Neutrophil (primary cell): ENCODE results near the gene BSG.

ENCODE experiments used
- H3K27ac ChIP-seq: fragments of 200-600 bp; sonication (generic); 2 replicates; pipeline ENCODE4 v1.5.1; 2016; ENCODE audit warnings: mild to moderate bottlenecking, moderate library complexity
- H3K27me3 ChIP-seq: fragments of 200-600 bp; sonication (generic); 2 replicates; pipeline ENCODE4 v1.6.0; 2016; ENCODE audit warnings: mild to moderate bottlenecking
- H3K36me3 ChIP-seq: fragments of 200-600 bp; sonication (generic); 2 replicates; pipeline ENCODE4 v1.5.1; 2017
- H3K4me1 ChIP-seq, 2 experiments: fragments of 200-600 bp in 1 of 2; sonication (generic) in 1 of 2; 1 replicate in 1 of 2; 2 replicates in 1 of 2; pipeline versions ENCODE4 v1.5.1 to v1.6.1; 2013 to 2016; ENCODE audit warnings: low read depth in 1 of 2, low read length in 1 of 2, mild to moderate bottlenecking in 1 of 2, moderate library complexity in 1 of 2; ENCODE audit not compliant: control insufficient read depth in 1 of 2, insufficient read depth in 1 of 2
- H3K4me3 ChIP-seq, 2 experiments: fragments of 200-600 bp in 1 of 2; sonication (generic) in 1 of 2; 1 replicate in 1 of 2; 2 replicates in 1 of 2; pipeline ENCODE4 v1.5.1; 2013 to 2016; ENCODE audit warnings: low read depth in 1 of 2, low read length in 1 of 2, mild to moderate bottlenecking in 1 of 2, moderate library complexity in 1 of 2
- H3K9me3 ChIP-seq: fragments of 200-600 bp; sonication (generic); 2 replicates; pipeline ENCODE4 v1.5.1; 2016
- CTCF ChIP-seq: fragments of 200-600 bp; sonication (generic); IDR thresholded peaks from 2 replicates; pipeline ENCODE4 v1.5.1; 2016; ENCODE audit warnings: antibody characterized with exemption

Gene BSG

DNA sequence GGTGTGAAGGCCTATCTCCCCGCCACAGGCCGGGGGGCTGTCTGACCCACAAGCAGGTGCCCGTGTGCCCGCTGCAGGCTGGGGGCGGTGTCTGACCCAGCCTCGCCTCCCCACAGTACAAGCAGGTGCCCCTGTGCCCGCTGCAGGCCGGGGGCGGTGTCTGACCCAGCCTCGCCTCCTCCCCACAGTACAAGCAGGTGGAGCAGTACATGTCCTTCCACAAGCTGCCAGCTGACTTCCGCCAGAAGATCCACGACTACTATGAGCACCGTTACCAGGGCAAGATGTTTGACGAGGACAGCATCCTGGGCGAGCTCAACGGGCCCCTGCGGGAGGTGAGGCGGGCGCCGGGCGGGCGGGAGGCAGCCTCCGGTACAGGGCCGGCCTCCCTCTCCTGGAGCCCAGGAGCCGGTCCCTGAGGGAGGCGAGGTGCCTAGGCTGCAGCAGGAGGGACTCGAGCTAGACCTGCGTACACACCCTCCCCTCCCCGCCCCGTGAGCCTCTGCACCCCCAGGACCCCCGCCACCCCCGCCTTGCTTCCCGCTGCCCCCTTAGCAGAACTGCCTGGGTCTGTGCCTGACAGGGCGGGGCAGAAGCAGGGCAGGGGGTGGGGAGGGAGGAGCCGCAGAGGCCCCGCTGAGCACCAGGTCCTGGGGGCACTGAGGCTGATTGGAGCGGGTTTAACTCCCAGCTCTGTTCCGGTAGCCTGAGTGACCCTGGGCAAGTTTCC is 37.8 kb downstream of the BSG start:
- Histone ChIP-seq H3K27ac (no peak overlapping the region), H3K9me3 (no peaks in the 10 kb centered on the region), H3K4me1 (peaks cover 0 to 5% of the 10 kb centered on the region in 2 experiments), H3K4me3 (no peak overlapping the region), H3K36me3 (no peaks in the 10 kb centered on the region), H3K27me3 (peaks cover 66% of the 10 kb centered on the region)
- TF ChIP-seq CTCF: no peak

DNA sequence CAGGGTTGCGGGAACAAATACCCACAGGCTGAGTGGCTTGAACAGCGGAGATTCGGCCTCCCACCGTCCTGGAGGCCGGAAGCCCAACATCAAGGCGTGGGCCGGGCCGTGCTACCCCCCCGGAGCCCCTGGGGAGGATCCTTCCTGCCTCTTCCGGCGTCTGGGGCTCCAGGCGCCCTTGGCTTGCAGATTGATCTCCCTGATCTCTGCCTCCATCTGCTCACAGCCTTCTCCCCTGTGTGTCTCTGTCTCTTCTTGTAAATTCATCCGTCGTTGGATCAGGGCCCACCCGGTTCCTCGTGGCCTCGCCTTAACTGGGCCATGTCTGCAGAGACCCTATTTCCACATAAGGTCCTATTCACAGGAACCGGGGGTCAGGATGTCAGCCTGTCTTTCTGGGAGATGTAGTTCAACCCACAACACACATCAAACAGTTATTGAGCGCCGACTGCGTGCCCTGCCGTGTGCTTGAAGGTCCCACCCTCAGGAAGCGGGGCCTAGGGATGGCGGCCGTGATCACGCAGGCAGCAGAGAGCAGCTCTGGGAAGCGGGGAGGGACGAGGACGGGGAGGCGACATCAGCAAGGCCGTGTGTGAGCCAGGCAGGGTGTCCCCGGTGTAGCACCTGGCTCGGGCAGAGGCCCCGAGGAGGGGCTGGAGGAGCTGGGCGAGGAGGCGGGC is 38.5 kb downstream of the BSG start:
- TF ChIP-seq CTCF: no peak
- no peak overlapping the region for H3K27ac ChIP-seq
- no peaks in the 10 kb centered on the region for H3K9me3 ChIP-seq
- no peak overlapping the region for H3K4me3 ChIP-seq
- H3K36me3 ChIP-seq: no peaks in the 10 kb centered on the region
- H3K27me3 ChIP-seq: peaks cover 72% of the 10 kb centered on the region
- peaks cover 0 to 5% of the 10 kb centered on the region in 2 experiments for H3K4me1 ChIP-seq

DNA sequence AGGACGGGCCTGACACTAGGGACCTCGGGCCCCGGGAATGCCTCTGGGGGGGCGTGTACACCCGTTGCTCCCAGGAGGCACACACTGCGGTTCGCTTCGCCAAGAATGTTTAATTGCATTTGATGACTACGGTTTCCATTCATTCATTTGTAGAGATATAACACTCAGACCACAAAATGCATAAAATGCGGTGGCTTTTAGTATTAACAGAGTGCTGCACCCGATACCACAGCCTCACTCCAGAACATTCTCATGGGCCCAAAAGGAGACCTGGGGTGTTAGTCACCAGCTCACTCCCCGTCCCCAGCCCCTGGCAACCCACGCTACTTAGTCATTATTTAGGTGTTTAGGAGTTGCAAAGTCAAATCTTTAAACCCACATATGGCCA is 39.1 kb downstream of the BSG start:
- no peak for TF ChIP-seq CTCF
- Histone ChIP-seq H3K4me1 (peaks cover 0 to 5% of the 10 kb centered on the region in 2 experiments), H3K27me3 (peaks cover 76% of the 10 kb centered on the region), H3K27ac (no peak overlapping the region), H3K4me3 (no peak overlapping the region), H3K36me3 (no peaks in the 10 kb centered on the region), H3K9me3 (no peaks in the 10 kb centered on the region)

- H3K4me3 ChIP-seq: no peak overlapping the region
- H3K4me1 ChIP-seq: peaks cover 0 to 5% of the 10 kb centered on the region in 2 experiments
- peaks cover 85% of the 10 kb centered on the region for H3K27me3 ChIP-seq
- H3K9me3 ChIP-seq: no peaks in the 10 kb centered on the region
- H3K27ac ChIP-seq: no peak overlapping the region
- H3K36me3 ChIP-seq: peaks cover 12% of the 10 kb centered on the region
- no peak for TF ChIP-seq CTCF
Measured at GRCh38 chr19:612941-613340, 40.5 kb downstream of the BSG start.

DNA sequence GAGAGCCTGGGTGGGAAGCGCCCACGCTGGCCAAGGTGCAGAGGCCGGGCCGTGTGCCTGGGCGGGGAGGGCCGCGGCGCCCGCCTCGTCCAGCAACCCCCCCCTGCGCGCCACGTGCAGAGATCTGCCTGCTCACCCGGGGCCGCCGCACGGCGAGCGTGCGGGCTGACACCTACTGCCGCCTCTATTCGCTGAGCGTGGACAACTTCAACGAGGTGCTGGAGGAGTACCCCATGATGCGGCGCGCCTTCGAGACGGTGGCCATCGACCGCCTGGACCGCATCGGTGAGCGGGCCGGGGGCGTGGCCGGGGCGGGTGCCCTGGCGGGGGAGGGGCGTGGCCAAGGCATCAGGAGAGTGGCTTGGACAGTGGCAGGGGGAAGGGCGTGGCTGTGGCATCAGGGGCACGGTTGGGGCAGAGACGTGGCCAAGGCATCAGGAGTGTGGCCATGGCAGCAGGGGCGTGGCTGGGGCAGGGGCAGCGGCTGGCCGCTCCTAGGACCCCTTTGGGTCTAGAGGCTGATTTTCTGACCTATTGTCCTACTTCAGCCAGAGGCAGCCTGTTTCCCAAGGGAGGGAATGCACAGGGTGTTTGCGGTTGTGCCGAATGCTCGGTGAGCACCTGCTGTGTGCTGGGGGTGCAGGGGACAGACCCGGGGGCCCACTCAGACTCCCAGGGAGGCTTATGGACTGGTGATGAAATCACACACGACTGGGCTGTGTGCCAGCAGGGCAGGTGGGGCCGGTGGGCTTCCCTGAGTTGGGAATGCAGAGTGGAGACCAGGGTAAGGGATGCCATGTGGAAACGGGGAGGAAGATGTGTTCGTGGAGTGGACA is 41.6 kb downstream of the BSG start:
- Histone ChIP-seq H3K9me3 (no peaks in the 10 kb centered on the region), H3K4me1 (peaks cover 0 to 5% of the 10 kb centered on the region in 2 experiments), H3K27ac (no peak overlapping the region), H3K27me3 (peaks cover 82% of the 10 kb centered on the region), H3K4me3 (no peak overlapping the region), H3K36me3 (peaks cover 22% of the 10 kb centered on the region)
- TF ChIP-seq CTCF: no peak
